HepG2 (cell line): Measurements from ENCODE around the gene KDM2B.

Experiments
- ZNF563 ChIP-seq: sonication (generic); formaldehyde crosslinking; IDR thresholded peaks from 2 replicates; pipeline ENCODE4 v1.8.0; 2022; ENCODE audit warnings: mild to moderate bottlenecking, moderate library complexity, missing genetic modification reagents
- ZNF713 ChIP-seq: sonication (generic); formaldehyde crosslinking; IDR thresholded peaks from 2 replicates; pipeline ENCODE4 v1.4.0; 2020; ENCODE audit warnings: mild to moderate bottlenecking, missing genetic modification reagents

DNA sequence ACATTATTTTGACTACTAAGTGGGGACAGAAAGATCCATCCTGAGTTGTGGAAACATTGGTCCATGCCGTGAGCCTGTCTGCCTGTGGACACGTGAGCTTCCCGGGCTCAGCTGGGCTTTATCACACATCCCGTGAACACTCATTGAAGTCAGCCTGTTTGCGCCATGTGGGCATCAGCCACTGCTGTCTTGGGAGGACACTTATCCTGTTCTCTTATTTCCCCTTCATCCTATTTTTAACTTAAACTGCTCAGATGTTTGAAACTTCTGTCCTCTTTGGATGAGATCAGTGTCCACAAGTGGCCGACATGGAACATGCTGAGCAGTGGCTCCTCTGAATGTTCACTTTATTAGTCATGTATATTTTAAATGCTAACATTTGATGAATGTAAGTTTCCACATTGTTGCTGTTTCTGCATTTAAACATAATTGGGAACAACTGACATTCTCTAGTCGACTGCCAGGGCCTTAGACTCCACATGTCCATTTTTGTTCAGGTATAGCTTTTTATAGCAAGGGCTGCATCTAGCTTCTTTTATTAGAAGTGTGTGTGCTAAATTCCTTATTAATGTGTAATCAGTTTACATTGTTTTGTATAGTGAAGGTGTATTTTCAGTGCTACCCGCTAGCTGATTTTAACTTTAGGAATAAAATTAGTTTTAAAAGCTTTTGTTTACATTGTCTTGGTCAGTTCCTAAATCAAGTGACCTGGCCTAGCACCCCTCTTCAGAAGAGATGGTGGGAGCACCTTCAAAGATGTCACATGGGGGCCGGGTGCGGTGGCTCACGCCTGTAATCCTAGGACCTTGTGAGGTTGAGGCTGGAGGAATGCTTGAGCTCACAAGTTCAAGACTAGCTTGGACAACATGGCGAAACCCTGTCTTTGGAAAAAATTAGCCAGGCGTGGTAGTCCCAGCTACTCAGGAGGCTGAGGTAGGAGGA lies 156.9 kb downstream of the KDM2B start:
- TF ChIP-seq ZNF713 (CRISPR knock-in tag) (no peak), ZNF563 (CRISPR knock-in tag) (no peak)
